Loucy (cell line): ENCODE measurements around the gene C9orf153.

Experiments
- H2AFZ ChIP-seq: fragments of 200-600 bp; sonication (generic); 2 replicates; pipeline ENCODE4 v1.6.0; 2016; ENCODE audit warnings: antibody characterized with exemption, mild to moderate bottlenecking, low read length, moderate library complexity
- H3F3A ChIP-seq: fragments of 200-600 bp; 2 replicates; pipeline ENCODE4 v1.6.0; 2016; ENCODE audit warnings: antibody characterized with exemption, low read depth, mild to moderate bottlenecking
- H3K27me3 ChIP-seq: fragments of 200-600 bp; sonication (generic); 2 replicates; pipeline ENCODE4 v1.6.1; 2014; ENCODE audit warnings: low read length, mild to moderate bottlenecking; ENCODE audit not compliant: insufficient read depth, poor library complexity, severe bottlenecking
- H3K36me3 ChIP-seq: fragments of 200-600 bp; sonication (generic); 2 replicates; pipeline ENCODE4 v1.6.1; 2016; ENCODE audit warnings: low read length; ENCODE audit not compliant: insufficient read depth
- H3K4me1 ChIP-seq: fragments of 200-600 bp; sonication (generic); 2 replicates; pipeline ENCODE4 v1.5.1; 2014; ENCODE audit warnings: low read length, mild to moderate bottlenecking; ENCODE audit not compliant: insufficient read depth, poor library complexity, severe bottlenecking
- H3K4me2 ChIP-seq: fragments of 200-600 bp; sonication (generic); 2 replicates; pipeline ENCODE4 v1.6.0; 2014; ENCODE audit warnings: antibody characterized with exemption, low read length, low read depth, mild to moderate bottlenecking; ENCODE audit not compliant: poor library complexity, severe bottlenecking
- H3K4me3 ChIP-seq: fragments of 200-600 bp; sonication (generic); 2 replicates; pipeline ENCODE4 v1.5.1; 2014; ENCODE audit warnings: low read length, mild to moderate bottlenecking, mixed read lengths; ENCODE audit not compliant: poor library complexity, severe bottlenecking
- H3K79me2 ChIP-seq: fragments of 200-600 bp; sonication (generic); 2 replicates; pipeline ENCODE4 v1.6.1; 2014; ENCODE audit warnings: low read length; ENCODE audit not compliant: insufficient read depth
- H3K9ac ChIP-seq: fragments of 200-600 bp; sonication (generic); 2 replicates; pipeline ENCODE4 v1.6.0; 2014; ENCODE audit warnings: mild to moderate bottlenecking, low read depth, low read length, moderate library complexity; ENCODE audit not compliant: poor library complexity, severe bottlenecking
- H3K9me2 ChIP-seq: fragments of 200-600 bp; sonication (generic); replicated peaks from 2 replicates; pipeline ENCODE4 v1.6.1; 2016; ENCODE audit warnings: low read depth, low read length, mixed read lengths
- H3K9me3 ChIP-seq: fragments of 200-600 bp; sonication (generic); 2 replicates; pipeline ENCODE4 v1.6.1; 2014; ENCODE audit warnings: mild to moderate bottlenecking, antibody characterized with exemption, low read length, low read depth; ENCODE audit not compliant: insufficient read depth
- H4K20me1 ChIP-seq: fragments of 200-600 bp; sonication (generic); 2 replicates; pipeline ENCODE4 v1.6.0; 2014; ENCODE audit warnings: antibody characterized with exemption, low read length, mild to moderate bottlenecking; ENCODE audit not compliant: insufficient read depth, poor library complexity, severe bottlenecking
- EZH2phosphoT487 ChIP-seq: fragments of 200-600 bp; IDR thresholded peaks from 2 replicates; pipeline ENCODE4 v1.6.1; 2018; ENCODE audit warnings: antibody characterized with exemption, mild to moderate bottlenecking, moderate library complexity, borderline replicate concordance
- TF ChIP-seq, protein P1 (sequence below): fragments of 200-600 bp; sonication (generic); conservative IDR thresholded peaks from 2 replicates; pipeline ENCODE4 v1.5.1; 2014; ENCODE audit warnings: mild to moderate bottlenecking, antibody characterized with exemption, low read length

The C9orf153 gene

GRCh38 chr9:86279839-86280238, 20.4 kb upstream of the C9orf153 start:
- Histone ChIP-seq H2AFZ (no peak overlapping the region), H3K4me2 (peak overlapping the region; percentile 96), H3K79me2 (peaks cover 52% of the 10 kb centered on the region), H3K27me3 (no peaks in the 10 kb centered on the region), H3F3A (no peaks in the 10 kb centered on the region), H3K9me2 (no peaks in the 10 kb centered on the region), H3K36me3 (no peaks in the 10 kb centered on the region), H3K9ac (no peak overlapping the region), H3K9me3 (no peaks in the 10 kb centered on the region), H3K4me3 (peak overlapping the region; percentile 85), H3K4me1 (peaks cover 31% of the 10 kb centered on the region), H4K20me1 (peaks cover 28% of the 10 kb centered on the region)
- no peak for TF ChIP-seq EZH2phosphoT487
- TF ChIP-seq, protein P1, sequence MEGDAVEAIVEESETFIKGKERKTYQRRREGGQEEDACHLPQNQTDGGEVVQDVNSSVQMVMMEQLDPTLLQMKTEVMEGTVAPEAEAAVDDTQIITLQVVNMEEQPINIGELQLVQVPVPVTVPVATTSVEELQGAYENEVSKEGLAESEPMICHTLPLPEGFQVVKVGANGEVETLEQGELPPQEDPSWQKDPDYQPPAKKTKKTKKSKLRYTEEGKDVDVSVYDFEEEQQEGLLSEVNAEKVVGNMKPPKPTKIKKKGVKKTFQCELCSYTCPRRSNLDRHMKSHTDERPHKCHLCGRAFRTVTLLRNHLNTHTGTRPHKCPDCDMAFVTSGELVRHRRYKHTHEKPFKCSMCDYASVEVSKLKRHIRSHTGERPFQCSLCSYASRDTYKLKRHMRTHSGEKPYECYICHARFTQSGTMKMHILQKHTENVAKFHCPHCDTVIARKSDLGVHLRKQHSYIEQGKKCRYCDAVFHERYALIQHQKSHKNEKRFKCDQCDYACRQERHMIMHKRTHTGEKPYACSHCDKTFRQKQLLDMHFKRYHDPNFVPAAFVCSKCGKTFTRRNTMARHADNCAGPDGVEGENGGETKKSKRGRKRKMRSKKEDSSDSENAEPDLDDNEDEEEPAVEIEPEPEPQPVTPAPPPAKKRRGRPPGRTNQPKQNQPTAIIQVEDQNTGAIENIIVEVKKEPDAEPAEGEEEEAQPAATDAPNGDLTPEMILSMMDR, result no peak

DNA sequence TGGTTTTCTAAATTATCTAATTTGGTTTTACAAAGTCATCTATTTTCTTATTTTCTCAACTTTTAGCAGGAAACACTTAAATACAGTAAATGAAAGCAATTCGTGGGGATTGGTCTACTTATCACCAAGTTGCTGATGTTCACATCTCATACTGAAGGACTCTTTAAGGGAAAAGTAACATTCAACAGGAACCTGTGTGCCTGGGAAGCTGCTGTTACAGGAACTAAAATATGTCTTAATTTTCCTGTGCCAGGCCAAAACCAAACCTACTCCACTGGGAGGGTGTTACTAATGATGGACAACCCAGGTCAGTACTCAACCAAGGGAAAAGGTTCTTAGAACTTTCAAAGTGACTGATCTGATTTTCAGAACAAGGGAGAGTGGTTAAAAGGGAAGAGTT, 17.6 kb upstream of the C9orf153 start:
- peak overlapping the region; percentile 39 for H3K4me2 ChIP-seq
- peaks cover 28% of the 10 kb centered on the region for H4K20me1 ChIP-seq
- H3K9me3 ChIP-seq, result no peaks in the 10 kb centered on the region
- no peaks in the 10 kb centered on the region for H3F3A ChIP-seq
- TF ChIP-seq EZH2phosphoT487, result no peak
- TF ChIP-seq, protein P1, result no peak
- H3K4me1 ChIP-seq, result peaks cover 27% of the 10 kb centered on the region
- H2AFZ ChIP-seq, result no peak overlapping the region
- no peak overlapping the region for H3K9ac ChIP-seq
- H3K36me3 ChIP-seq, result peaks cover 14% of the 10 kb centered on the region
- H3K9me2 ChIP-seq, result no peaks in the 10 kb centered on the region
- H3K27me3 ChIP-seq, result no peaks in the 10 kb centered on the region
- H3K4me3 ChIP-seq, result no peak overlapping the region
- peaks cover 56% of the 10 kb centered on the region for H3K79me2 ChIP-seq

- TF ChIP-seq EZH2phosphoT487, result no peak
- TF ChIP-seq, protein P1, result peak; percentile 41
- Histone ChIP-seq H3K4me1 (peaks cover 22% of the 10 kb centered on the region), H3K9me3 (no peaks in the 10 kb centered on the region), H3F3A (no peaks in the 10 kb centered on the region), H3K4me2 (no peak overlapping the region), H3K36me3 (peaks cover 25% of the 10 kb centered on the region), H3K79me2 (peaks cover 48% of the 10 kb centered on the region), H3K9ac (no peak overlapping the region), H4K20me1 (peaks cover 23% of the 10 kb centered on the region), H3K27me3 (no peaks in the 10 kb centered on the region), H3K4me3 (no peak overlapping the region), H3K9me2 (no peaks in the 10 kb centered on the region), H2AFZ (no peak overlapping the region)
Measured at GRCh38 chr9:86275962-86276361, 16.5 kb upstream of the C9orf153 start.
